Brain microvascular endothelial cell (primary cell): ENCODE results near the gene PEX5L.

Experiments
- DNase-seq: peaks from one replicate; pipeline ENCODE4 v3.0.0-alpha.2; 2020
- H3K27ac ChIP-seq: fragments of 250-450 bp; sonication (Bioruptor Pico); 2 replicates; pipeline ENCODE4 v1.5.1; 2020; ENCODE audit warnings: mild to moderate bottlenecking, moderate library complexity
- H3K27me3 ChIP-seq: fragments of 250-450 bp; sonication (Bioruptor Pico); replicated peaks from 2 replicates; pipeline ENCODE4 v1.5.1; 2020; ENCODE audit warnings: mild to moderate bottlenecking
- H3K36me3 ChIP-seq: fragments of 250-450 bp; sonication (Bioruptor Pico); replicated peaks from 2 replicates; pipeline ENCODE4 v1.5.1; 2020; ENCODE audit warnings: mild to moderate bottlenecking
- H3K4me3 ChIP-seq: 2 replicates; pipeline ENCODE4 v1.5.1; 2011; ENCODE audit warnings: low read depth, mild to moderate bottlenecking, control low read depth, low read length, moderate library complexity
- CTCF ChIP-seq: IDR thresholded peaks from 2 replicates; pipeline ENCODE4 v1.5.1; 2011; ENCODE audit warnings: low read depth, mild to moderate bottlenecking, moderate library complexity, low read length, control low read depth, inconsistent platforms; ENCODE audit errors: missing control alignments
- in situ Hi-C: cut with HindIII; loops from 2 replicates; pipeline ENCODE4 v1.10.0; 2017; ENCODE audit warnings: low sequenced_read_pairs, low pct_ligation_motif_present

The PEX5L gene

DNA sequence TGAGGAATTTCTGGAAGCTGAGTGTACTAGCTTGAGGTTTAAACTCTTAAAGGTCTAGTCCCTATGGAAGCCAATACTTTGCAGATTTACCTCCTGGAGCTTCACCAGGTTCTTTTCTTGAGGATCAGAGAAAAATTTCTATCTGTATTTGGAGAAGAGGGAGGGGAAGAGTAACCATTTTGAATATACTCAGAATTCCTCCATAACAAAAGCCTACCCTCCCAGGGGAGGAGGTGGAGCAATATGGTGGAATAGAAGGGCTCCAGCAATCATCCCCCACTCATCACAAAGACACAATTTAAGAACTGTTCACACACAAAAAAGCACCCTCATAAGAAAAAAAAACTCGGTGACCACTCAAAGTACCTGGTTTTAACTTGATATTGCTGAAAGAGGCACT is 36.0 kb upstream of the PEX5L start:
- no peaks in the 10 kb centered on the region for H3K27me3 ChIP-seq
- no peak overlapping the region for H3K27ac ChIP-seq
- no peak for TF ChIP-seq CTCF
- no peak overlapping the region for H3K4me3 ChIP-seq
- H3K36me3 ChIP-seq, result no peaks in the 10 kb centered on the region
- no peak for DNase-seq
- in situ Hi-C loops, result no loop called here

DNA sequence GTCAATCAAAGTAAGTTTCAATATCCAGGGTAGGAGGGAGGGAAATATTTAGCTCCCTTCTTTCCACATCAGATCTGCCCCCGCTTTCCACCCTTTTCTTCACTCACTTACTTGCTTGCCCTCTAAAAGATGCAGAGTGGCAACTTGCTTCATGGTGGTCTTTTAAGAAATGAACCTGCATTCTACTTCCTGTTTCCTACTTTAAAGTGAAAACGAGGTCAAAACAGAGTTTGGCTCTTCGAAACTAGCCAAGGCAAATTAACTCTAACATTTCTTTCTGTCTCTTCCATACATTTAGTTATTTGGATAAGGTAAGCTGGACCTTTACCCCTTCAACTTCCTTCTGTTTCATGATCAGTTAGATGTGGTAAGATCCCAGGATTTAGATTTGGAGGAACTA is 34.2 kb upstream of the PEX5L start:
- no peak for DNase-seq
- no peak for TF ChIP-seq CTCF
- H3K27ac ChIP-seq, result no peak overlapping the region
- H3K36me3 ChIP-seq, result no peaks in the 10 kb centered on the region
- in situ Hi-C loops, result no loop called here
- no peak overlapping the region for H3K4me3 ChIP-seq
- no peaks in the 10 kb centered on the region for H3K27me3 ChIP-seq

GRCh38 chr3:180068023-180068422 is 31.3 kb upstream of the PEX5L start:
- no peak for DNase-seq
- no peak for TF ChIP-seq CTCF
- in situ Hi-C loops, result no loop called here
- Histone ChIP-seq H3K27ac (no peak overlapping the region), H3K4me3 (no peak overlapping the region), H3K27me3 (no peaks in the 10 kb centered on the region), H3K36me3 (no peaks in the 10 kb centered on the region)

DNA sequence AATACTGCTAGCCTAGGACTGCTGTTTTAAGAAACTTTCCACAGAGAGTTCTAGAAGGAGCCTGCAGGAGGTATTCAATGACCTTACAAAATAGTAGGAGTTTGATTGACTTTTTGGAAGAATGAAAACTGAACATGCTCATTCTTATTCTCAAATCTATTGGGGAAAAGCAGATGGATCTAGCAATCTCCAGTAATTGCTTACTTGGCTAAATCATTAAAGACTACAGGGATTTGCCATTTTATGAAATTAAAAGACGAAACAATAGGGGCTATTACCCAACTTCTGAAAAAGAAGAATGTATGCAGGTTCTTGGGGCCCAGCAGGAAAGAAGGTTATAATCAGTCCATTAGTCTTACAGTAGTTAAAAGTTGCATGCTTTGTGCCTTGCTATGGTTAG is 29.9 kb upstream of the PEX5L start:
- Histone ChIP-seq H3K4me3 (no peak overlapping the region), H3K27ac (no peak overlapping the region), H3K27me3 (no peaks in the 10 kb centered on the region), H3K36me3 (no peaks in the 10 kb centered on the region)
- in situ Hi-C loops, result no loop called here
- DNase-seq, result no peak
- no peak for TF ChIP-seq CTCF

DNA sequence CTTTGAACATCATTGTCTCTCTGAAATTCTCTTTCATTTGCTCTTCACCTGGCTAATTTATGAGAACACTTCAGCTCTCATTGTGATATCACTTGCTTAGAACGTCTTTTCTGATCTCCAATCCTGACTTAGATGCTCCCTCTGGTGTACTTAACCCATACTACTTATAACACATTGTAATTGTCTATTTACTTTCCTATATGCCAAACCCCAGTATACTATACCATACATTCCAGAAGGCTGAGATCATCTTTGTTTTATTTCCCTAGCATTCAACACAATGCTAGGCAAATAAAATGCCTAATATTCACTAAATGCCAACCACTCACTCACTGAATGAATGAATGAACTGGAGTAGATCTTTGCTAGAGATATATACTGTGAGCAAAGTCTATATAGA is 27.0 kb upstream of the PEX5L start:
- no peak for DNase-seq
- Histone ChIP-seq H3K27me3 (no peaks in the 10 kb centered on the region), H3K4me3 (no peak overlapping the region), H3K27ac (no peak overlapping the region), H3K36me3 (no peaks in the 10 kb centered on the region)
- no peak for TF ChIP-seq CTCF
- in situ Hi-C loops, result no loop called here

DNA sequence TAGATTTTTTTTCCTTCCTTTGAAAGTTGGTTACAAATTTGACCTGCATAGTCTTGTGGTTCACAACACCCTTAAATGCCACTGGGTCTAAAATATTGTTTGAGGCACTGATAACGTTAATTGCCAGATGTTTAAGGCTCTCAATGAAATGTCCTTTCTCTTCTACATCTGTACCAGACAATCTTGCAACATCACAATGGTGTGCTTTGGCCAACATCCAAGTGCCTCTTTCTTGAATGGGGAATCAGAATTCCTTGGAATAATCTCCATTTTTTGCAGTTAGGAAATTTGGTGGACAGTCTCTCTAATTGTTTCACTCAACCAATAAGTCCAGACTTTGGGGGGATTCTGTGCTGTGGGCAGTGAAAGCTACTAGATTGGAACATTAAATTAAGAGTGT is 26.0 kb upstream of the PEX5L start:
- in situ Hi-C loops, result no loop called here
- Histone ChIP-seq H3K27ac (no peak overlapping the region), H3K4me3 (no peak overlapping the region), H3K27me3 (no peaks in the 10 kb centered on the region), H3K36me3 (no peaks in the 10 kb centered on the region)
- TF ChIP-seq CTCF, result no peak
- DNase-seq, result no peak
